B cell (primary cell): ENCODE measurements around the gene VAMP1. TPM values are rescaled to one million over a fixed set of nuclear protein-coding genes. Genes with fewer than 3 reads are reported as not detected.

Source experiments
- ATAC-seq: fragments of 200-7000 bp; cut with Tn5 transposase; one replicate; pipeline ENCODE4 v1.10.0; 2021; ENCODE audit warnings: low read depth, mild to moderate bottlenecking, moderate number of reproducible peaks, moderate library complexity
- CTCF ChIA-PET: fragments of 350-600 bp; sonication (Branson Sonifier 250); formaldehyde crosslinking; loops from one replicate; lab custom pipeline; 2021; ENCODE audit warnings: antibody characterized with exemption, inconsistent platforms; lab: Charles Lee
- POLR2A ChIA-PET: fragments of 350-600 bp; sonication (Branson Sonifier 250); formaldehyde crosslinking; loops from one replicate; lab custom pipeline; 2021; ENCODE audit warnings: antibody characterized with exemption; lab: Charles Lee
- DNase-seq: peaks from one replicate; pipeline ENCODE4 v3.0.0; 2013
- H2AFZ ChIP-seq: 2 replicates; pipeline ENCODE4 v1.6.1; 2012; ENCODE audit warnings: mild to moderate bottlenecking, low read depth, low read length; ENCODE audit not compliant: insufficient read depth, poor library complexity, severe bottlenecking
- H3K27ac ChIP-seq, 2 donors: 1 replicate in 1 of 2; 2 replicates in 1 of 2; pipeline ENCODE4 v1.5.1; 2012 to 2013; ENCODE audit warnings: low read length in 2 of 2, mild to moderate bottlenecking in 2 of 2, moderate library complexity in 1 of 2
- H3K27me3 ChIP-seq, 4 experiments: fragments of 200-600 bp in 1 of 4; sonication (generic) in 1 of 4; replicated peaks in 1 of 4; 1 replicate in 2 of 4; 2 replicates in 2 of 4; pipeline versions ENCODE4 v1.6.1 to v1.7.0; 2013 to 2016; ENCODE audit warnings: low read length in 3 of 4, mild to moderate bottlenecking in 2 of 4, mixed read lengths in 1 of 4, moderate library complexity in 1 of 4; ENCODE audit not compliant: insufficient read depth in 4 of 4, control insufficient read depth in 3 of 4; ENCODE audit errors: control extremely low read depth in 1 of 4
- H3K36me3 ChIP-seq, 2 experiments: replicated peaks in 1 of 2; 1 replicate in 1 of 2; 2 replicates in 1 of 2; pipeline versions ENCODE4 v1.6.1 to v1.7.1; 2013; ENCODE audit warnings: low read length in 1 of 2; ENCODE audit not compliant: insufficient read depth in 2 of 2, control insufficient read depth in 1 of 2; ENCODE audit errors: control extremely low read depth in 1 of 2, extremely low read depth in 1 of 2
- H3K4me1 ChIP-seq, 2 donors: fragments of 200-600 bp in 1 of 2; sonication (generic) in 1 of 2; 1 replicate in 1 of 2; 2 replicates in 1 of 2; pipeline versions ENCODE4 v1.5.1 to v1.6.1; 2013 to 2017; ENCODE audit warnings: low read length in 2 of 2; ENCODE audit not compliant: control insufficient read depth in 2 of 2, insufficient read depth in 2 of 2
- H3K4me2 ChIP-seq: replicated peaks from 2 replicates; pipeline ENCODE3; 2012; ENCODE audit warnings: mild to moderate bottlenecking, low read depth, low read length; ENCODE audit not compliant: poor library complexity, severe bottlenecking
- H3K4me3 ChIP-seq, 5 experiments: fragments of 200-600 bp in 1 of 5; sonication (generic) in 1 of 5; 1 replicate in 3 of 5; 2 replicates in 2 of 5; pipeline versions ENCODE4 v1.5.1 to v1.7.0; 2011 to 2016; ENCODE audit warnings: low read length in 4 of 5, mild to moderate bottlenecking in 4 of 5, low read depth in 2 of 5, control low read depth in 1 of 5, moderate library complexity in 1 of 5; ENCODE audit not compliant: insufficient read depth in 1 of 5; ENCODE audit errors: control extremely low read depth in 1 of 5, extremely low read depth in 1 of 5
- H3K79me2 ChIP-seq: fragments of 200-600 bp; sonication (generic); one replicate; pipeline ENCODE4 v1.6.0; 2016; ENCODE audit warnings: low read length; ENCODE audit not compliant: control insufficient read depth, insufficient read depth
- H3K9ac ChIP-seq: fragments of 200-600 bp; sonication (generic); 2 replicates; pipeline ENCODE4 v1.6.1; 2017; ENCODE audit warnings: mild to moderate bottlenecking, low read length, moderate library complexity
- H3K9me3 ChIP-seq, 3 donors: one replicate each; pipeline versions ENCODE4 v1.6.1 to v1.7.1; 2013; ENCODE audit warnings: low read length in 2 of 3; ENCODE audit not compliant: control insufficient read depth in 2 of 3, insufficient read depth in 1 of 3; ENCODE audit errors: control extremely low read depth in 1 of 3
- H4K20me1 ChIP-seq: 2 replicates; pipeline ENCODE4 v1.6.0; 2012; ENCODE audit warnings: mild to moderate bottlenecking, low read length; ENCODE audit not compliant: insufficient read depth, control insufficient read depth, poor library complexity, severe bottlenecking
- H3K27ac Mint-ChIP-seq: one replicate; pipeline ENCODE4 v1.8.0; 2021; ENCODE audit warnings: mixed read lengths
- H3K27me3 Mint-ChIP-seq: one replicate; pipeline ENCODE4 v1.8.0; 2021; ENCODE audit warnings: mixed read lengths
- H3K4me1 Mint-ChIP-seq: one replicate; pipeline ENCODE4 v1.8.0; 2021; ENCODE audit warnings: mixed read lengths
- H3K4me3 Mint-ChIP-seq: one replicate; pipeline ENCODE4 v1.8.0; 2021; ENCODE audit warnings: mixed read lengths
- H3K9me3 Mint-ChIP-seq: one replicate; pipeline ENCODE4 v1.8.0; 2022; ENCODE audit warnings: mixed read lengths; ENCODE audit not compliant: insufficient read depth
- EZH2 ChIP-seq: IDR thresholded peaks from 2 replicates; pipeline ENCODE4 v1.6.1; 2012; ENCODE audit warnings: borderline replicate concordance, low read depth, mild to moderate bottlenecking, moderate library complexity, low read length; ENCODE audit not compliant: insufficient read depth, poor library complexity, severe bottlenecking
- WGBS: methylation state at CpG from one replicate; pipeline ENCODE4 v1.1.5; 2013; ENCODE audit warnings: missing lambda C conversion rate; ENCODE audit not compliant: insufficient coverage; 5-methylcytosine and 5-hydroxymethylcytosine counted together
- intact Hi-C: fragments of 100-400 bp; cut with micrococcal nuclease; formaldehyde crosslinking; loops from one replicate; pipeline ENCODE4 v1.10.0; 2022
- polyA plus RNA-seq: library from polyadenylated mRNA; depleted of rRNA; stranded (reverse); fragments of >200 nt; gene quantifications from 2 replicates; pipeline ENCODE4 v1.2.3, GENCODE V29; 2012
- total RNA-seq, 2 donors: library from RNA; stranded (reverse); fragments of 120-200 nt in 1 of 2; gene quantifications; 1 replicate in 1 of 2; 2 replicates in 1 of 2; pipeline versions ENCODE4 v1.2.3 to v1.2.4, GENCODE V29; 2013 to 2022
- TF ChIP-seq, protein P1 (sequence below): fragments of 200-600 bp; IDR thresholded peaks from one replicate; pipeline ENCODE4 v1.8.0; 2022; ENCODE audit warnings: antibody characterized with exemption, mild to moderate bottlenecking

VAMP1 gene
- total and polyA plus RNA-seq, 2 donors (not counting 1 experiment from before 2014, with no cell fraction given), result 62.4 to 98.9 TPM

DNA sequence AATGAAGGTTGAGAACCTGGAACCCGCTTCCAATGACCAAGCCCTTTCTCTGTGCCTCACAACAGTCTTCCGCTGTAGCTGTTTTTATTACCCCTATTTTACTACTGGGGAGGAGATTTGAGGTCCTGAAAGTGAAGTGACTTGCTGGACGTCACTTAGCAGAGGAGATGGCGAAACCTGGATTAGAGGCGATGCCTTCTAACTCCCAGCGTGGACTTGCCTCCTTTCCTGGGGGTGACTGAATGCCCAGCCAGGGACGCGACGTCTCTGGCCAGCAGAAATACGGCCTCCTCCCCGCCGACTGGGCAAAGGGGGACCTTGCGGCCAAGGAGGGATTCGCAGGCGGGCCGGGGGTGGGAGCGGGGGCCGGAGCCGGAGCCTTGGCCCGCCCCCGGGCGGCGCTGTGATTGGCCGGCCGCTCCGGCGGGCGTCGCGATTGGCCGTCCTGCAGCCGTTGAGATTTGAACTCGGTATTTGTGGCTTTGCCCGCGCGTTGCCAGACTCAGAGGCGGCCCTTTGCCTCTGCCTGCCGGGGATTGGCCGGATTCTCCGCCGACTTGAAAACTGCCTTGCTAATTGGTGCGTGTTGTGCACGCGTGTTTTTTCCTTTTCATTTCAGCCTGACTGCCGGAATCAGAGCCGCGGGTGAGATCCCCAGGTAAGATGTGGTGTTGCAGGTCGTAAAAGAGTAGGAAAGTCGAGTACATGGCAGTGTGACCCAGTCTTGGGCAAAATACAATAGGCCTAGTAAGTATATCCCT, 23.2 kb upstream of the VAMP1 start, which contains the start of gene NCAPD2:
TSS of gene NCAPD2 (plus strand) at position 606 of the 761 bp plus-strand sequence. CDS start 997 bp downstream, outside the sequence.
- Histone ChIP-seq H3K4me2 (peak within 1 kb of the TSS; percentile 89), H4K20me1 (no peaks in the 10 kb centered on the region), H3K27ac (peak within 1 kb of the TSS; percentile 92 to 95), H3K36me3 (peaks cover 2 to 25% of the 10 kb centered on the region in 2 experiments), H3K9ac (peak within 1 kb of the TSS; percentile 94), H3K9me3 (no peaks in the 10 kb centered on the region), H3K4me3 (peak within 1 kb of the TSS; percentile 68 to 100 (median 95)), H2AFZ (peak within 1 kb of the TSS; percentile 96), H3K27me3 (no peaks in the 10 kb centered on the region), H3K4me1 (peaks cover 22 to 27% of the 10 kb centered on the region in 2 donors), H3K79me2 (peaks cover 19% of the 10 kb centered on the region)
- under 1% methylated on average over 47 of the region's 49 CpGs for WGBS
- peaks cover 31% of the 10 kb centered on the region for H3K4me1 Mint-ChIP-seq
- CTCF ChIA-PET, result interaction anchor here (0.8 to 3.4 kb wide), 13 partner anchors 23 to 70 kb away, joined by 3 to 24 read pairs (median 4); partner anchors contain the start of gene VAMP1
- intact Hi-C loops, result loop anchor here (1.0 kb wide), 4 partner anchors 23 to 67 kb away; partner anchors contain the start of genes GAPDH, IFFO1 and VAMP1
- peak within 1 kb of the TSS; percentile 98 for H3K4me3 Mint-ChIP-seq
- H3K9me3 Mint-ChIP-seq, result no peaks in the 10 kb centered on the region
- TF ChIP-seq, protein P1, sequence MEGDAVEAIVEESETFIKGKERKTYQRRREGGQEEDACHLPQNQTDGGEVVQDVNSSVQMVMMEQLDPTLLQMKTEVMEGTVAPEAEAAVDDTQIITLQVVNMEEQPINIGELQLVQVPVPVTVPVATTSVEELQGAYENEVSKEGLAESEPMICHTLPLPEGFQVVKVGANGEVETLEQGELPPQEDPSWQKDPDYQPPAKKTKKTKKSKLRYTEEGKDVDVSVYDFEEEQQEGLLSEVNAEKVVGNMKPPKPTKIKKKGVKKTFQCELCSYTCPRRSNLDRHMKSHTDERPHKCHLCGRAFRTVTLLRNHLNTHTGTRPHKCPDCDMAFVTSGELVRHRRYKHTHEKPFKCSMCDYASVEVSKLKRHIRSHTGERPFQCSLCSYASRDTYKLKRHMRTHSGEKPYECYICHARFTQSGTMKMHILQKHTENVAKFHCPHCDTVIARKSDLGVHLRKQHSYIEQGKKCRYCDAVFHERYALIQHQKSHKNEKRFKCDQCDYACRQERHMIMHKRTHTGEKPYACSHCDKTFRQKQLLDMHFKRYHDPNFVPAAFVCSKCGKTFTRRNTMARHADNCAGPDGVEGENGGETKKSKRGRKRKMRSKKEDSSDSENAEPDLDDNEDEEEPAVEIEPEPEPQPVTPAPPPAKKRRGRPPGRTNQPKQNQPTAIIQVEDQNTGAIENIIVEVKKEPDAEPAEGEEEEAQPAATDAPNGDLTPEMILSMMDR, result peak; percentile 22
- no peak for TF ChIP-seq EZH2
- peak within 1 kb of the TSS; percentile 95 for H3K27ac Mint-ChIP-seq
- POLR2A ChIA-PET, result interaction anchor here (0.6 to 4.8 kb wide), 14 partner anchors 10 to 452 kb away, joined by 3 to 46 read pairs (median 4); partner anchors contain the start of genes C12orf57, CD27, CDCA3 and GAPDH
- DNase-seq, result peak; percentile 97
- peak; percentile 86 for ATAC-seq
- H3K27me3 Mint-ChIP-seq, result no peaks in the 10 kb centered on the region
